SK-N-SH (cell line): ENCODE measurements around the gene C9orf85.

Experiments used
- EP300 ChIP-seq, 2 experiments: IDR thresholded peaks; 2 replicates each; pipeline versions ENCODE4 v1.4.0 to v1.6.1; 2012; ENCODE audit warnings: borderline replicate concordance in 1 of 2, low read depth in 1 of 2, low read length in 1 of 2
- FOSL2 ChIP-seq: IDR thresholded peaks from 2 replicates; pipeline ENCODE4 v1.4.0; 2012; ENCODE audit warnings: low read depth, mild to moderate bottlenecking, moderate library complexity, borderline replicate concordance
- FOXJ3 ChIP-seq: sonication (generic); formaldehyde crosslinking; IDR thresholded peaks from 2 replicates; pipeline ENCODE4 v1.5.1; 2020; ENCODE audit warnings: mild to moderate bottlenecking, missing genetic modification reagents
- NFIC ChIP-seq: IDR thresholded peaks from 2 replicates; pipeline ENCODE4 v1.4.0; 2012; ENCODE audit warnings: borderline replicate concordance
- RAD21 ChIP-seq: IDR thresholded peaks from 2 replicates; pipeline ENCODE4 v1.6.1; 2012; ENCODE audit warnings: mild to moderate bottlenecking, low read length
- RXRA ChIP-seq: IDR thresholded peaks from 2 replicates; pipeline ENCODE4 v1.4.0; 2012; ENCODE audit warnings: low read depth, mild to moderate bottlenecking, borderline replicate concordance
- YY1 ChIP-seq: IDR thresholded peaks from 2 replicates; pipeline ENCODE4 v1.4.0; 2012; ENCODE audit warnings: low read depth, mild to moderate bottlenecking
- TF ChIP-seq, protein P1 (sequence below): fragments of 200-600 bp; sonication (generic); IDR thresholded peaks from 2 replicates; pipeline ENCODE4 v1.6.1; 2017; ENCODE audit warnings: antibody characterized with exemption, mild to moderate bottlenecking, moderate library complexity
- TF ChIP-seq, protein P2 (sequence below): IDR thresholded peaks from 2 replicates; pipeline ENCODE4; 2012

DNA sequence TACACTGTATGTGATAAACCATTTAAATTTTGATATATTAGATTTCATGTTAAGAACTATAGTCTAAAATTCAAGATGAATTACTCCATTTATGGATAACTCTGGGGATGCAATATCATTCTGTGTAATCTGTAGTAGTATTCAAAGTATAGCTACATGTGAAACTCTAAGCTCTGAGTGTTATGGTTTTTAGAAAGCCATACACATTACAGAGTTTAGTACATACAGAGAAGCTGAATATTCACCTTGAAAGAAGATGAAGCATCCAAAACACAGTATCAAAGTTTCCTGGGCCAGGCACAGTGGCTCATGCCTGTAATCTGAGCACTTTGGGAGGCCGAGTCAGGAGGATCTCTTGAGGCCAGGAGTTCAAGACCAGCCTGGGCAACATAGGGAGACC is 25.4 kb upstream of the C9orf85 start:
- TF ChIP-seq NFIC (no peak), RXRA (no peak), YY1 (no peak), EP300 (IDR thresholded peaks at IDR 0.05; ENCODE audit: borderline replicate concordance in 1 of 2, low read depth in 1 of 2, low read length in 1 of 2) (no peak), RAD21 (no peak), FOSL2 (no peak), FOXJ3 (CRISPR knock-in tag) (no peak)
- TF ChIP-seq, protein P1, sequence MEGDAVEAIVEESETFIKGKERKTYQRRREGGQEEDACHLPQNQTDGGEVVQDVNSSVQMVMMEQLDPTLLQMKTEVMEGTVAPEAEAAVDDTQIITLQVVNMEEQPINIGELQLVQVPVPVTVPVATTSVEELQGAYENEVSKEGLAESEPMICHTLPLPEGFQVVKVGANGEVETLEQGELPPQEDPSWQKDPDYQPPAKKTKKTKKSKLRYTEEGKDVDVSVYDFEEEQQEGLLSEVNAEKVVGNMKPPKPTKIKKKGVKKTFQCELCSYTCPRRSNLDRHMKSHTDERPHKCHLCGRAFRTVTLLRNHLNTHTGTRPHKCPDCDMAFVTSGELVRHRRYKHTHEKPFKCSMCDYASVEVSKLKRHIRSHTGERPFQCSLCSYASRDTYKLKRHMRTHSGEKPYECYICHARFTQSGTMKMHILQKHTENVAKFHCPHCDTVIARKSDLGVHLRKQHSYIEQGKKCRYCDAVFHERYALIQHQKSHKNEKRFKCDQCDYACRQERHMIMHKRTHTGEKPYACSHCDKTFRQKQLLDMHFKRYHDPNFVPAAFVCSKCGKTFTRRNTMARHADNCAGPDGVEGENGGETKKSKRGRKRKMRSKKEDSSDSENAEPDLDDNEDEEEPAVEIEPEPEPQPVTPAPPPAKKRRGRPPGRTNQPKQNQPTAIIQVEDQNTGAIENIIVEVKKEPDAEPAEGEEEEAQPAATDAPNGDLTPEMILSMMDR = no peak
- TF ChIP-seq, protein P2, sequence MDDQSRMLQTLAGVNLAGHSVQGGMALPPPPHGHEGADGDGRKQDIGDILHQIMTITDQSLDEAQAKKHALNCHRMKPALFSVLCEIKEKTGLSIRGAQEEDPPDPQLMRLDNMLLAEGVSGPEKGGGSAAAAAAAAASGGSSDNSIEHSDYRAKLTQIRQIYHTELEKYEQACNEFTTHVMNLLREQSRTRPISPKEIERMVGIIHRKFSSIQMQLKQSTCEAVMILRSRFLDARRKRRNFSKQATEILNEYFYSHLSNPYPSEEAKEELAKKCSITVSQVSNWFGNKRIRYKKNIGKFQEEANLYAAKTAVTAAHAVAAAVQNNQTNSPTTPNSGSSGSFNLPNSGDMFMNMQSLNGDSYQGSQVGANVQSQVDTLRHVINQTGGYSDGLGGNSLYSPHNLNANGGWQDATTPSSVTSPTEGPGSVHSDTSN = no peak
